K562 (cell line): ENCODE data around the gene UBE2Q1.

ENCODE experiments used
- ARID1B ChIP-seq: fragments of 450-650 bp; IDR thresholded peaks from 2 replicates; pipeline ENCODE4 v1.6.1; 2016; ENCODE audit warnings: antibody characterized with exemption, mild to moderate bottlenecking, inconsistent platforms
- BACH1 ChIP-seq: fragments of 200-800 bp; sonication (Bioruptor generic); IDR thresholded peaks from 2 replicates; pipeline ENCODE4 v1.6.1; 2016; ENCODE audit warnings: missing genetic modification characterization, missing compliant biosample characterization
- BRCA1 ChIP-seq, 2 experiments: fragments of 450-650 bp in 1 of 2; sonication (generic) in 1 of 2; formaldehyde crosslinking in 1 of 2; IDR thresholded peaks; 2 replicates each; pipeline versions ENCODE4 v1.5.0 to v1.6.1; 2017 to 2020; ENCODE audit warnings: mild to moderate bottlenecking in 1 of 2, missing genetic modification reagents in 1 of 2
- CBX5 ChIP-seq: IDR thresholded peaks from 2 replicates; pipeline ENCODE4 v1.6.1; 2014; ENCODE audit warnings: low read depth, borderline replicate concordance
- CBX8 ChIP-seq: fragments of 200-600 bp; sonication (generic); IDR thresholded peaks from 2 replicates; pipeline ENCODE4 v1.6.1; 2012; ENCODE audit warnings: borderline replicate concordance, mixed run types, low read depth, mild to moderate bottlenecking, moderate library complexity, mixed read lengths, low read length, control low read depth, inconsistent platforms; ENCODE audit not compliant: poor library complexity, severe bottlenecking; ENCODE audit errors: extremely low read depth
- CHD2 ChIP-seq: IDR thresholded peaks from 2 replicates; pipeline ENCODE4 v1.6.1; 2011; ENCODE audit warnings: low read depth, low read length
- KLF16 ChIP-seq: IDR thresholded peaks from 2 replicates; pipeline ENCODE4 v1.6.1; 2016; ENCODE audit warnings: antibody characterized with exemption
- PHTF2 ChIP-seq: fragments of 250-450 bp; sonication (Bioruptor Pico); IDR thresholded peaks from 2 replicates; pipeline ENCODE4 v1.5.0; 2021; ENCODE audit warnings: mild to moderate bottlenecking
- POLR2A ChIP-seq: fragments of 450-650 bp; conservative IDR thresholded peaks from 2 replicates; pipeline ENCODE4 v1.6.1; 2016
- YY1 ChIP-seq, 3 experiments: IDR thresholded peaks; 2 replicates each; pipeline ENCODE4 v1.6.1; 2011; ENCODE audit warnings: low read length in 2 of 3, mild to moderate bottlenecking in 2 of 3, moderate library complexity in 2 of 3, borderline replicate concordance in 1 of 3, control low read depth in 1 of 3, low read depth in 1 of 3; ENCODE audit not compliant: insufficient read depth in 3 of 3, insufficient replicate concordance in 2 of 3, control insufficient read depth in 1 of 3, insufficient read length in 1 of 3; ENCODE audit errors: extremely low read depth in 1 of 3
- ZEB2 ChIP-seq: fragments of 450-650 bp; IDR thresholded peaks from 2 replicates; pipeline ENCODE4 v1.6.1; 2016
- ZNF277 ChIP-seq: fragments of 250-450 bp; sonication (Bioruptor Pico); IDR thresholded peaks from 2 replicates; pipeline ENCODE4 v1.8.0; 2022; ENCODE audit warnings: inconsistent platforms, mild to moderate bottlenecking, moderate library complexity, borderline replicate concordance
- ZNF311 ChIP-seq: fragments of 250-450 bp; sonication (Bioruptor Pico); IDR thresholded peaks from 2 replicates; pipeline ENCODE4 v1.4.0; 2020; ENCODE audit warnings: mild to moderate bottlenecking, moderate library complexity
- ZNF77 ChIP-seq: fragments of 250-450 bp; sonication (Bioruptor Pico); IDR thresholded peaks from 2 replicates; pipeline ENCODE4 v1.5.0; 2020

GRCh38 chr1:154586231-154586630 is 27.8 kb upstream of the UBE2Q1 start:
- no peak for TF ChIP-seq ZNF311 (CRISPR knock-in tag)
- no peak for TF ChIP-seq BRCA1 (IDR thresholded peaks at IDR 0.05)
- TF ChIP-seq BRCA1 (CRISPR knock-in tag; IDR thresholded peaks at IDR 0.05): no peak
- no peak for TF ChIP-seq CBX5
- no peak for TF ChIP-seq ARID1B
- no peak for TF ChIP-seq ZNF277 (CRISPR knock-in tag)
- no peak for TF ChIP-seq CHD2
- no peak for TF ChIP-seq ZNF77
- TF ChIP-seq ZEB2: no peak
- TF ChIP-seq KLF16: no peak
- no peak for TF ChIP-seq POLR2A
- no peak for TF ChIP-seq YY1 (IDR thresholded peaks at IDR 0.05; ENCODE audit: borderline replicate concordance in 1 of 3, control insufficient read depth in 1 of 3, extremely low read depth in 1 of 3, insufficient read depth in 3 of 3, insufficient read length in 1 of 3, insufficient replicate concordance in 2 of 3, low read depth in 1 of 3, low read length in 2 of 3)
- no peak for TF ChIP-seq CBX8
- TF ChIP-seq PHTF2 (CRISPR knock-in tag): no peak
- no peak for TF ChIP-seq BACH1 (tag)
